Choroid plexus epithelial cell (primary cell): ENCODE measurements around the gene PYGO2.
"Not testable (repeated sequence)": the region's sequence is repeated elsewhere in the genome, so short reads cannot be mapped to it uniquely, and the experiment has no call there.

Experiments used
- DNase-seq: peaks from one replicate; pipeline ENCODE4 v3.0.0-alpha.2; 2010; ENCODE audit warnings: low read depth
- H3K4me3 ChIP-seq: 2 replicates; pipeline ENCODE4 v1.5.1; 2011; ENCODE audit warnings: low read depth, mild to moderate bottlenecking, control low read depth, low read length, moderate library complexity
- CTCF ChIP-seq: conservative IDR thresholded peaks from 2 replicates; pipeline ENCODE4 v1.5.1; 2011; ENCODE audit warnings: low read depth, mild to moderate bottlenecking, control low read depth, inconsistent platforms, low read length, moderate library complexity

PYGO2 gene

GRCh38 chr1:154993572-154994268, 32.1 kb upstream of the PYGO2 start, which contains the start of gene LENEP:
LENEP (plus strand) TSS chr1:154993586; CDS start chr1:154993608, 22 bp downstream.
- no peak within 1 kb of the TSS for H3K4me3 ChIP-seq
- DNase-seq, result no peak
- no peak for TF ChIP-seq CTCF

GRCh38 chr1:154992721-154993571, 31.4 kb upstream of the PYGO2 start:
- peak; percentile 34 for TF ChIP-seq CTCF
- peak; percentile 50 for DNase-seq
- H3K4me3 ChIP-seq, result no peak overlapping the region

- DNase-seq, result no peak
- H3K4me3 ChIP-seq, result no peak overlapping the region
- TF ChIP-seq CTCF, result no peak
Observed at GRCh38 chr1:154990276-154990675, 28.7 kb upstream of the PYGO2 start.

GRCh38 chr1:154989195-154989860, 27.7 kb upstream of the PYGO2 start:
- DNase-seq, result no peak
- no peak for TF ChIP-seq CTCF
- no peak overlapping the region for H3K4me3 ChIP-seq

GRCh38 chr1:154988058-154988954, 26.7 kb upstream of the PYGO2 start:
- H3K4me3 ChIP-seq, result no peak overlapping the region
- no peak for DNase-seq
- no peak for TF ChIP-seq CTCF

- no peak overlapping the region for H3K4me3 ChIP-seq
- TF ChIP-seq CTCF, result no peak
- DNase-seq, result no peak
Observed at GRCh38 chr1:154987326-154987725, 25.7 kb upstream of the PYGO2 start.

- not testable (repeated sequence) for DNase-seq, H3K4me3 ChIP-seq
Observed at GRCh38 chr1:154986736-154987135, 25.2 kb upstream of the PYGO2 start.
